ENCODE results near the gene ASXL1.

ASXL1 gene

GRCh38 chr20:32440069-32440757 lies 82.1 kb downstream of the ASXL1 start:
- DNase-seq (ENCODE audit: low spot score) = no peak

GRCh38 chr20:32440758-32441078 lies 82.6 kb downstream of the ASXL1 start:
- DNase-seq (ENCODE audit: low spot score) = no peak

GRCh38 chr20:32441638-32442037 lies 83.5 kb downstream of the ASXL1 start:
- no peak for DNase-seq (ENCODE audit: low spot score)

GRCh38 chr20:32442630-32443373 lies 84.7 kb downstream of the ASXL1 start:
- DNase-seq (ENCODE audit: low spot score) = no peak

GRCh38 chr20:32443386-32443974 lies 85.3 kb downstream of the ASXL1 start:
- DNase-seq (ENCODE audit: low spot score) = no peak

GRCh38 chr20:32444474-32445220 lies 86.5 kb downstream of the ASXL1 start:
- DNase-seq (ENCODE audit: low spot score) = peak; percentile 32

- DNase-seq (ENCODE audit: low spot score) = peak; percentile 64
Observed at GRCh38 chr20:32445539-32446273, 87.6 kb downstream of the ASXL1 start.

GRCh38 chr20:32446301-32447100 lies 88.4 kb downstream of the ASXL1 start:
- peak; percentile 33 for DNase-seq (ENCODE audit: low spot score)

- DNase-seq (ENCODE audit: low spot score) = peak; percentile 31
Observed at GRCh38 chr20:32447136-32448027, 89.3 kb downstream of the ASXL1 start.

GRCh38 chr20:32448306-32449056 lies 90.3 kb downstream of the ASXL1 start:
- no peak for DNase-seq (ENCODE audit: low spot score)

GRCh38 chr20:32449057-32449889 lies 91.1 kb downstream of the ASXL1 start:
- DNase-seq (ENCODE audit: low spot score) = no peak

- no peak for DNase-seq (ENCODE audit: low spot score)
Observed at GRCh38 chr20:32449890-32450401, 91.8 kb downstream of the ASXL1 start.

GRCh38 chr20:32450484-32451061 lies 92.4 kb downstream of the ASXL1 start:
- no peak for DNase-seq (ENCODE audit: low spot score)

GRCh38 chr20:32451340-32451681 lies 93.2 kb downstream of the ASXL1 start:
- no peak for DNase-seq (ENCODE audit: low spot score)

GRCh38 chr20:32451682-32452461 lies 93.7 kb downstream of the ASXL1 start:
- DNase-seq (ENCODE audit: low spot score) = no peak

GRCh38 chr20:32452776-32453466 lies 94.8 kb downstream of the ASXL1 start:
- DNase-seq (ENCODE audit: low spot score) = no peak
